GM12865 (cell line): ENCODE results near the gene CYP27A1.

Experiments
- DNase-seq: peaks from one replicate; pipeline ENCODE4 v3.0.0; 2010; ENCODE audit warnings: low read depth
- H3K4me3 ChIP-seq: 2 replicates; pipeline ENCODE4 v1.5.1; 2011; ENCODE audit warnings: mild to moderate bottlenecking, low read depth, low read length, control low read depth
- CTCF ChIP-seq: IDR thresholded peaks from 2 replicates; pipeline ENCODE4 v1.5.1; 2011; ENCODE audit warnings: low read length, control low read depth, low read depth, inconsistent platforms; ENCODE audit not compliant: insufficient read depth; ENCODE audit errors: missing control alignments

CYP27A1 gene

GRCh38 chr2:218813771-218814460 lies 32.0 kb downstream of the CYP27A1 start:
- H3K4me3 ChIP-seq, result no peak overlapping the region
- DNase-seq, result no peak
- no peak for TF ChIP-seq CTCF

- H3K4me3 ChIP-seq, result no peak overlapping the region
- TF ChIP-seq CTCF, result no peak
- no peak for DNase-seq
Measured at GRCh38 chr2:218814540-218815243, 32.7 kb downstream of the CYP27A1 start.

GRCh38 chr2:218815244-218815637 lies 33.3 kb downstream of the CYP27A1 start:
- no peak overlapping the region for H3K4me3 ChIP-seq
- DNase-seq, result no peak
- no peak for TF ChIP-seq CTCF

GRCh38 chr2:218815649-218816048 lies 33.7 kb downstream of the CYP27A1 start:
- H3K4me3 ChIP-seq, result no peak overlapping the region
- TF ChIP-seq CTCF, result no peak
- DNase-seq, result no peak

- no peak for DNase-seq
- TF ChIP-seq CTCF, result no peak
- H3K4me3 ChIP-seq, result no peak overlapping the region
Measured at GRCh38 chr2:218816561-218817011, 34.6 kb downstream of the CYP27A1 start.

- TF ChIP-seq CTCF, result no peak
- H3K4me3 ChIP-seq, result no peak overlapping the region
- no peak for DNase-seq
Measured at GRCh38 chr2:218819093-218819492, 37.1 kb downstream of the CYP27A1 start.
